ENCODE data around the gene SEC31B. TPM values are rescaled to one million over a fixed set of nuclear protein-coding genes. Genes with fewer than 3 reads are reported as not detected.
A peak's percentile ranks its signal among the peaks of the same experiment; 100 is the strongest.

SEC31B gene
- total and polyA plus RNA-seq, 9 of the 15 experiments (the other 6 are each of a cell fraction or from before 2014, with no cell fraction given): 0.91 to 7.0 (median 2.4) TPM

DNA sequence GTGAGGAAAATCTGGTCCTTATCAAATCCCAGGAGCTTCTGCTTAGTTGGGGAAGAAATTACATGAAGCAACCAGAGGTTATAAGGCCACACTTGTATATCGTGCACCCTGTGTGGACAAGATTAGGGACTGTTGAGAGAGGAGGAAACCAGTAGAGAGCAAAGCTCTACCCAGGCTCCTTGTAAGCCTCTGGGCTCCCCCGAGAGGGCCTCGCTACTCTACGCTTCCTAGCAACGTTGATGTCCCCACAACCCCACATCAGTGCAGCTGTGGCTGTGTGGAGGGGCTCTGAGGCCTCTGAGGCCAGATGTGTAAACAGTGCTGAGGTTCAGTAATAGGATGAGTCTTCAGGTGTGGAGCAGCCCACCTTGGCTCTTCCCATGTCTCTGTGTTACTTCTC lies 32.1 kb upstream of the SEC31B start:
- intact Hi-C loops (cut with micrococcal nuclease) (no loop called here), in situ Hi-C loops (cut with MboI) (loop anchor here (10.0 to 25.0 kb wide), 2 partner anchors 311 to 463 kb away; no protein-coding TSS in a partner anchor)
- no TSS peak for BruUV-seq (replicated peaks)
- DNase-seq (ENCODE audit: extremely low read depth in 1 of 4, low spot score in 3 of 4): no peak
- Histone ChIP-seq H3K9me3 (replicated peaks; ENCODE audit: control insufficient read depth, insufficient read depth, low read depth, low read length) (no peaks in the 10 kb centered on the region), H3K4me1 (replicated peaks in 1 of 2; ENCODE audit: control insufficient read depth in 2 of 2, insufficient read depth in 2 of 2, low read length in 2 of 2) (no peaks in the 10 kb centered on the region), H3K9me1 (ENCODE audit: control insufficient read depth, insufficient read depth, low read length) (no peaks in the 10 kb centered on the region), H2AFZ (ENCODE audit: low read depth, low read length) (no peak overlapping the region), H3K36me3 (ENCODE audit: control insufficient read depth, insufficient read depth, low read length) (peaks cover 27% of the 10 kb centered on the region; the same call in 2 of the 3 replicates), H3K4me2 (ENCODE audit: insufficient read depth, low read length) (no peak overlapping the region), H3K4me3 (no peak overlapping the region), H3K27ac (ENCODE audit: extremely low read depth, low read depth, low read length) (no peak overlapping the region), H3K79me2 (ENCODE audit: control insufficient read depth, insufficient read depth, low read length) (no peaks in the 10 kb centered on the region), H3K27me3 (ENCODE audit: control insufficient read depth in 2 of 2, insufficient read depth in 2 of 2, low read length in 2 of 2) (no peaks in the 10 kb centered on the region), H4K20me1 (replicated peaks; ENCODE audit: control insufficient read depth, insufficient read depth, low read length) (no peaks in the 10 kb centered on the region), H3K9ac (ENCODE audit: insufficient read depth in 1 of 2, low read depth in 2 of 2, low read length in 2 of 2) (no peak overlapping the region)
- POLR2A ChIA-PET: interaction anchor here (0.6 to 1.8 kb wide), 3 partner anchors 11 to 795 kb away, joined by 3 to 6 read pairs (median 5); no protein-coding TSS in a partner anchor
- TF ChIP-seq TRIM28 (IDR thresholded peaks at IDR 0.05) (no peak), PTBP1 (IDR thresholded peaks at IDR 0.05; ENCODE audit: low read depth, low read length) (no peak), ZNF41 (CRISPR knock-in tag; conservative IDR thresholded peaks at IDR 0.05) (no peak), MYNN (IDR thresholded peaks at IDR 0.05) (no peak), MYNN (CRISPR knock-in tag; IDR thresholded peaks at IDR 0.05) (no peak)
- TF ChIP-seq, protein P1, sequence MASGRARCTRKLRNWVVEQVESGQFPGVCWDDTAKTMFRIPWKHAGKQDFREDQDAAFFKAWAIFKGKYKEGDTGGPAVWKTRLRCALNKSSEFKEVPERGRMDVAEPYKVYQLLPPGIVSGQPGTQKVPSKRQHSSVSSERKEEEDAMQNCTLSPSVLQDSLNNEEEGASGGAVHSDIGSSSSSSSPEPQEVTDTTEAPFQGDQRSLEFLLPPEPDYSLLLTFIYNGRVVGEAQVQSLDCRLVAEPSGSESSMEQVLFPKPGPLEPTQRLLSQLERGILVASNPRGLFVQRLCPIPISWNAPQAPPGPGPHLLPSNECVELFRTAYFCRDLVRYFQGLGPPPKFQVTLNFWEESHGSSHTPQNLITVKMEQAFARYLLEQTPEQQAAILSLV (tag; IDR thresholded peaks at IDR 0.05): no peak
- TF ChIP-seq, protein P2, sequence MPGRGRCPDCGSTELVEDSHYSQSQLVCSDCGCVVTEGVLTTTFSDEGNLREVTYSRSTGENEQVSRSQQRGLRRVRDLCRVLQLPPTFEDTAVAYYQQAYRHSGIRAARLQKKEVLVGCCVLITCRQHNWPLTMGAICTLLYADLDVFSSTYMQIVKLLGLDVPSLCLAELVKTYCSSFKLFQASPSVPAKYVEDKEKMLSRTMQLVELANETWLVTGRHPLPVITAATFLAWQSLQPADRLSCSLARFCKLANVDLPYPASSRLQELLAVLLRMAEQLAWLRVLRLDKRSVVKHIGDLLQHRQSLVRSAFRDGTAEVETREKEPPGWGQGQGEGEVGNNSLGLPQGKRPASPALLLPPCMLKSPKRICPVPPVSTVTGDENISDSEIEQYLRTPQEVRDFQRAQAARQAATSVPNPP (IDR thresholded peaks at IDR 0.05; ENCODE audit: borderline replicate concordance, insufficient read depth, insufficient read length): no peak
- TF ChIP-seq, protein P3, sequence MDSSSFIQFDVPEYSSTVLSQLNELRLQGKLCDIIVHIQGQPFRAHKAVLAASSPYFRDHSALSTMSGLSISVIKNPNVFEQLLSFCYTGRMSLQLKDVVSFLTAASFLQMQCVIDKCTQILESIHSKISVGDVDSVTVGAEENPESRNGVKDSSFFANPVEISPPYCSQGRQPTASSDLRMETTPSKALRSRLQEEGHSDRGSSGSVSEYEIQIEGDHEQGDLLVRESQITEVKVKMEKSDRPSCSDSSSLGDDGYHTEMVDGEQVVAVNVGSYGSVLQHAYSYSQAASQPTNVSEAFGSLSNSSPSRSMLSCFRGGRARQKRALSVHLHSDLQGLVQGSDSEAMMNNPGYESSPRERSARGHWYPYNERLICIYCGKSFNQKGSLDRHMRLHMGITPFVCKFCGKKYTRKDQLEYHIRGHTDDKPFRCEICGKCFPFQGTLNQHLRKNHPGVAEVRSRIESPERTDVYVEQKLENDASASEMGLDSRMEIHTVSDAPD (CRISPR knock-in tag; IDR thresholded peaks at IDR 0.05): no peak
- TF ChIP-seq, protein P4, sequence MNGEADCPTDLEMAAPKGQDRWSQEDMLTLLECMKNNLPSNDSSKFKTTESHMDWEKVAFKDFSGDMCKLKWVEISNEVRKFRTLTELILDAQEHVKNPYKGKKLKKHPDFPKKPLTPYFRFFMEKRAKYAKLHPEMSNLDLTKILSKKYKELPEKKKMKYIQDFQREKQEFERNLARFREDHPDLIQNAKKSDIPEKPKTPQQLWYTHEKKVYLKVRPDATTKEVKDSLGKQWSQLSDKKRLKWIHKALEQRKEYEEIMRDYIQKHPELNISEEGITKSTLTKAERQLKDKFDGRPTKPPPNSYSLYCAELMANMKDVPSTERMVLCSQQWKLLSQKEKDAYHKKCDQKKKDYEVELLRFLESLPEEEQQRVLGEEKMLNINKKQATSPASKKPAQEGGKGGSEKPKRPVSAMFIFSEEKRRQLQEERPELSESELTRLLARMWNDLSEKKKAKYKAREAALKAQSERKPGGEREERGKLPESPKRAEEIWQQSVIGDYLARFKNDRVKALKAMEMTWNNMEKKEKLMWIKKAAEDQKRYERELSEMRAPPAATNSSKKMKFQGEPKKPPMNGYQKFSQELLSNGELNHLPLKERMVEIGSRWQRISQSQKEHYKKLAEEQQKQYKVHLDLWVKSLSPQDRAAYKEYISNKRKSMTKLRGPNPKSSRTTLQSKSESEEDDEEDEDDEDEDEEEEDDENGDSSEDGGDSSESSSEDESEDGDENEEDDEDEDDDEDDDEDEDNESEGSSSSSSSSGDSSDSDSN (IDR thresholded peaks at IDR 0.05; ENCODE audit: borderline replicate concordance in 1 of 2, low read depth in 2 of 2, low read length in 2 of 2): no peak
- TF ChIP-seq, protein P5, sequence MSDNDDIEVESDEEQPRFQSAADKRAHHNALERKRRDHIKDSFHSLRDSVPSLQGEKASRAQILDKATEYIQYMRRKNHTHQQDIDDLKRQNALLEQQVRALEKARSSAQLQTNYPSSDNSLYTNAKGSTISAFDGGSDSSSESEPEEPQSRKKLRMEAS (CRISPR knock-in tag; IDR thresholded peaks at IDR 0.05): no peak
- TF ChIP-seq, protein P6, sequence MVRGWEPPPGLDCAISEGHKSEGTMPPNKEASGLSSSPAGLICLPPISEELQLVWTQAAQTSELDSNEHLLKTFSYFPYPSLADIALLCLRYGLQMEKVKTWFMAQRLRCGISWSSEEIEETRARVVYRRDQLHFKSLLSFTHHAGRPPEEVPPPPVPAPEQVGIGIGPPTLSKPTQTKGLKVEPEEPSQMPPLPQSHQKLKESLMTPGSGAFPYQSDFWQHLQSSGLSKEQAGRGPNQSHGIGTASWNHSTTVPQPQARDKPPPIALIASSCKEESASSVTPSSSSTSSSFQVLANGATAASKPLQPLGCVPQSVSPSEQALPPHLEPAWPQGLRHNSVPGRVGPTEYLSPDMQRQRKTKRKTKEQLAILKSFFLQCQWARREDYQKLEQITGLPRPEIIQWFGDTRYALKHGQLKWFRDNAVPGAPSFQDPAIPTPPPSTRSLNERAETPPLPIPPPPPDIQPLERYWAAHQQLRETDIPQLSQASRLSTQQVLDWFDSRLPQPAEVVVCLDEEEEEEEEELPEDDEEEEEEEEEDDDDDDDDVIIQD (CRISPR knock-in tag; IDR thresholded peaks at IDR 0.05): no peak
- TF ChIP-seq, protein P7, sequence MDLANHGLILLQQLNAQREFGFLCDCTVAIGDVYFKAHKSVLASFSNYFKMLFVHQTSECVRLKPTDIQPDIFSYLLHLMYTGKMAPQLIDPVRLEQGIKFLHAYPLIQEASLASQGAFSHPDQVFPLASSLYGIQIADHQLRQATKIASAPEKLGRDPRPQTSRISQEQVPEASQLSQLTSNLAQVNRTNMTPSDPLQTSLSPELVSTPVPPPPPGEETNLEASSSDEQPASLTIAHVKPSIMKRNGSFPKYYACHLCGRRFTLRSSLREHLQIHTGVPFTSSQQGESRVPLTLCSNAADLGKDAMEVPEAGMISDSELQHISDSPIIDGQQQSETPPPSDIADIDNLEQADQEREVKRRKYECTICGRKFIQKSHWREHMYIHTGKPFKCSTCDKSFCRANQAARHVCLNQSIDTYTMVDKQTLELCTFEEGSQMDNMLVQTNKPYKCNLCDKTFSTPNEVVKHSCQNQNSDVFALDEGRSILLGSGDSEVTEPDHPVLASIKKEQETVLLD (IDR thresholded peaks at IDR 0.05): no peak
- peak; percentile 34; the same call in 2 of the 3 replicates for ATAC-seq
- CTCF ChIA-PET (ENCODE audit: low intra/inter-chr PET ratio): no interaction called here
- no peak for FAIRE-seq
- WGBS (ENCODE audit: insufficient coverage, low coverage, missing lambda C conversion rate): 56% methylated on average over 5 of the region's 5 CpGs
